HG02678 (cell line): ENCODE measurements around the gene CLDN15.

Experiments used
- ATAC-seq: cut with Tn5 transposase; IDR thresholded peaks from one replicate; pipeline ENCODE4 v1.9.1; 2021; ENCODE audit warnings: mild to moderate bottlenecking, moderate library complexity; ENCODE audit not compliant: unreplicated experiment

The CLDN15 gene

GRCh38 chr7:101244375-101245146, 7.0 kb upstream of the CLDN15 start, which contains the start of gene FIS1:
TSS of gene FIS1 (minus strand) at chr7:101245081. CDS start at chr7:101245004, 77 bp downstream.
- peak; percentile 93 for ATAC-seq

- no peak for ATAC-seq
Measured at GRCh38 chr7:101243646-101244374, 6.2 kb upstream of the CLDN15 start.

GRCh38 chr7:101241443-101242349, 4.1 kb upstream of the CLDN15 start:
- ATAC-seq, result no peak

GRCh38 chr7:101241015-101241363, 3.4 kb upstream of the CLDN15 start:
- ATAC-seq, result no peak

GRCh38 chr7:101240226-101241014, 2.8 kb upstream of the CLDN15 start:
- no peak for ATAC-seq

GRCh38 chr7:101239951-101240220, 2.3 kb upstream of the CLDN15 start:
- ATAC-seq, result no peak

GRCh38 chr7:101239191-101239950, 1.8 kb upstream of the CLDN15 start:
- no peak for ATAC-seq

GRCh38 chr7:101238226-101239182, 902 bp upstream of the CLDN15 start:
- no peak for ATAC-seq

- no peak for ATAC-seq
Measured at GRCh38 chr7:101236292-101236835, 1.2 kb downstream of the CLDN15 start.

- ATAC-seq, result no peak
Measured at GRCh38 chr7:101235522-101235921, 2.1 kb downstream of the CLDN15 start.

- no peak for ATAC-seq
Measured at GRCh38 chr7:101235050-101235449, 2.6 kb downstream of the CLDN15 start.

GRCh38 chr7:101234636-101235035, 3.0 kb downstream of the CLDN15 start:
- ATAC-seq, result no peak

- ATAC-seq, result no peak
Measured at GRCh38 chr7:101233907-101234547, 3.6 kb downstream of the CLDN15 start.

- ATAC-seq, result no peak
Measured at GRCh38 chr7:101232141-101232850, 5.3 kb downstream of the CLDN15 start.

GRCh38 chr7:101231644-101232043, 6.0 kb downstream of the CLDN15 start:
- no peak for ATAC-seq

GRCh38 chr7:101226721-101227120, 10.9 kb downstream of the CLDN15 start:
- no peak for ATAC-seq

GRCh38 chr7:101225650-101226049, 12.0 kb downstream of the CLDN15 start:
- ATAC-seq, result no peak
